COR-L47 (cell line): Measurements from ENCODE around the gene EEA1.

Experiments
- DNase-seq: peaks from one replicate; lab custom pipeline; 2025; lab: John Stamatoyannopoulos, UW

Gene EEA1

DNA sequence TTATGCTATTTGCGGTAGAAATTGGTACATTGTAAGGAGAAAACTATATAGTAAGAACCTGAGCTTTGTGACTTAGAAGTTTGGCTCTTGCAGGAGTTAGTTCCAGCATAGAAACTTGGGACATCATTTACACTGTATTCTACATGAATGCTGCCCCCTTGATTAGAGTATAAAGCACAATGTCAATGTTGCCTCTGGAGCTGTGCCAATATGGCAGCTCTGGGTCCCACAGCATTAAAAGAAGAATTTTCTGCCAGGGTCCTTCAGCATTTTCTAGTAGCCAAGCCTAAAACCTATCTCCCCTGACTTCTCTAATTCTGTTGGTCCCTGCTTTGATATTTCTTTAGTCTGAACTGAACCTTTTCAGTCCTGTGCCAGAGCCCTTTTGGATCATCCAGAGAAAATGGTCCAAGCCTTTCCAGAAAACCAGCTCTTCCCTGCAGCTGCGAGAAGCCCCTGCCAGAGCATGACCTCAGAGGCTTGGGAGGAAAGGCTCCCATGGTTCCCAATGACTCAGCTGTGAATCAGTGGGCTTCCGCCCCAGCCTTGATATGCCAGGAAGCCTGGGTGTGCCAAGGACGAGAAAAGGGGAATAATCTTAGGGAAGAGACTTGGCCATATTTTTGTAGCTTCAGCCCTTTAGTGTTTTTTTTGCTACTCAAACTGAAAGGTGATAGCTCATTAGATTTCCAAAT is 183.1 kb downstream of the EEA1 start:
- DNase-seq: no peak

DNA sequence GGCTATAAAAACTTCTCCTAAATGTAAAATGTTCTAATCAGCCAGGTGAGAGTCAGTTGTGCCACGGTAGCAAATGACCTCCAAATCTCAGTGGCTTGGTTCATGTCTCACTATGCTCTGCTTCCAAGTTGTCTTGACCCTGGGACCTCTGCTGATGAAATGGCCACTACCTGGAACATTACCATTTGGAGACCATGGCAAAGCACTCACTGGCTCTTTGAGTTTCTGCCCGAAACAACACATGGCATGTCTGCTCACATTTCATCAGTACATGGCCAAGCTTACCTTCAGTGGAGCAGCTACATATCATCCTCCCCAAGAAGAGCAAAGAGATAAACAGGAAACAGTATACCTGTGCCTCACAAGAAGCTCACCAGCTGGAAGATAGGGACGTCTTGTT is 186.1 kb downstream of the EEA1 start:
- no peak for DNase-seq

GRCh38 chr12:92740411-92740810 is 188.7 kb downstream of the EEA1 start:
- no peak for DNase-seq

DNA sequence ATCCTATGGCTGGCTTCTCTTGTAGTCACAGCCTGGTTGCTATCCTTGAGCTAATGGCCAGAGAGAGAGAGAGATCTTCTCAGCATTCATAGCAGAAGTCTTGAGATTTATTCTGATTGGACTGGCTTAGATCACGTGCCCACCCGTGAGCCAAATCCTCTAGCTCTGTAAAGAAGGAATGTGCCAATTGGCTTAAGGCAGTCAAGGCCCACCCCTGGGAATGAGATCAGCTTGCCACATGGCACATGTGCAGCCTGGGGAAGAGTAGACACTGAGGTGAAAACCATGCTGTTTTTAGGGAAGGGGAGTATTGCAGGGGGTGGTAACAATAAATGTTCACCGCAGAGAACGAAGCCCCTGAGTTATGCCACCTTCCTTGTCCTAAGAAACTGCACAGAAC is 190.0 kb downstream of the EEA1 start:
- DNase-seq: no peak

DNA sequence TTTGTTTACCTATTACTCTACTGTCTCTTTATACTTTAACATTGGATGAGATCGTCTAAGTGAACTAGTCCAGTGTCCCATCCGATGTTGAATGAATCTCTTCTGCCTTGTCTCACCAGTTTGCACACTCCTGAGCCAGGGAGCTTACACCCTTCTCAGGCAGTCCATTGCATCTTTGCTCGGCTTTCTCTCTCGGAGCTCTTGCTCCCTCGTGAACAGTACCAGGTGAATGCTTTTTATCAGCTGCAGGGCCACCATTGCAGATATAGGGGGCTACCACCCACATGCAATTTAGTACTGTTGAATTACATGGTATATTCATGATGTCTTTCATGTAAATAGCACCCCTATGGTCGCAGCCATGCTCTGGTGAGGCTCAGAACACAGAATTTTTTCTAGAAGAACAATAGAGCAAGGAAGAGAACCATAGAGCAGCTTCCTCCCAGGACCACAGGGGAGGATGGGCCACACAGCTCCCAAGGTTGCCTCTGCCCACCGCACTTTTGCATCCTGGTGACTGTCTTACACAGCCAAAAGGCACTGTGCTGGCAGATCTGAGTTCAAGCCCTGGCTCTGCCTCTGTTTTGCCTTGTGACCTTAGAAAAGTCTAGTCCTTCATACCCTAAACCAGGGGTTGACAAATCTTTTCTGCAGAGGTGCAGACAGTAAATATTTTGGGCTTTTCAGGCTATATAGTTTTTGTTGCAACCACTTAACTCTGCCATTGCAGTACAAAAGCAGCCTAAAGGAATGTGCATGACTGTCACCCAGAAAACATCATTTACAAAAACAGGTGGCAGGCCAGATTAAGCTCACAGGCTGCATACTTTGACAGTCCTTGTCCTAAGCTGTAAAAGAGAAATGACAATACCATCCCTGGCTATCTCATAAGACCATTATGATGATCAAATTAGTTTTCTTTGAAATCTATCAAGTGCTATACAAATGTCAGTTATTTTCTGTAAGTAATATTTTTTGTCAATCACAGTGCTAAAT is 190.9 kb downstream of the EEA1 start:
- DNase-seq: no peak

GRCh38 chr12:92736605-92737004 is 192.5 kb downstream of the EEA1 start:
- DNase-seq: no peak

GRCh38 chr12:92735131-92735721 is 193.9 kb downstream of the EEA1 start:
- peak; percentile 45 for DNase-seq

GRCh38 chr12:92733661-92734060 is 195.4 kb downstream of the EEA1 start:
- DNase-seq: no peak

DNA sequence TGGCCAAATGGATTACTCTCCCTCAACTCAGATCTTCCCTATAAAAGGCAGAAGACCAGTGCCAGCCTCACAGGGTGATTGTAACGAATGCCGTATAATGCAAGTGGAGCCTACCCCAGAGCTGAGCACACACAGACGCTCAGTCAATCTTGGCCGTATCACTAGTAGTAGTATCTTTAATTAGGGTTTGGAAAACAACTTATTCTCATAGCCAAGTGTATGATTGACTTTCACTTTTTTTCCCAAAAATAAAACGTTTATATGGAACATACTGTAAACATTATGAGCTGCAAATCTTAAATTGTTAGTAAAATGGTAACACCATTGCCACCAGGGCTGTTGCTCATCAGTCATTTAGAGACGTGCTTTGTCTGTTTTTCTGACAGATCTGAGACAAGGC is 195.9 kb downstream of the EEA1 start:
- no peak for DNase-seq

DNA sequence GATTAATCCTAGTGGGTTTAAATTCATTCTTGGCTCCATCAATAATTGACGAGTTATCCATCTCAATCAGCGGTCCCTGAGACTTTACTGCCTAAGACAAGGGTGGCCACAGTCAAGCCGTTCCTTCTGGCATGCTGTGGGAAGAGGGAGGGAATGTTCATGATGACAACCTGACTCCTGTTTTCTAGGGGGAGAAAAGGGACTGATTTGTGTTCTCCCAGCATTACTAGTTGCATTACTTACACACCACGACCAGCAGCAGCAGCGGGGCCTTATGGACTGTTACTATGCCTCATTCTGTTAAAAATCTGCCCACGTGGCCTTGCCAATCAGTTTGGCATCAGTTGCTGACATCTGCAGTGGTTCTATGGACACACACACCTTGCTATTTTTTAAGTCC is 196.4 kb downstream of the EEA1 start:
- DNase-seq: no peak

DNA sequence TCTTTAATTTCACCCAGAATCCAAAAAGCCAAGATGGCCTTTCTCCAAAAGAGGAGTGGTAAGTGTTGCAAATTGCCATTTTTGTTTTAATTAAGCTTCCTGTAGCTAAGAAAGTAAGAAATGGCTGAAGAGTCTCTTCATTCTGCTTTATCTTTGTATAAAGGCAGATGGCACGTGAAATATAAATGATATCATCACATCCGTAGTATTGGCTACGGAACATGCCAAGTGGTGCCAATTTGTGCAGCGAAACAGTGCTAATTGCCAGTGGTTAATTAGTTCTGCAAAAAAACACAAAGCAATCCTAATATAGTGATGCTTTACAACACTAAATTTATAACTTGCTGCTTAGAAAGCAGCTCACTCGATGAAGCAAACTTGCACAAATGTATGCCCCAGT is 196.9 kb downstream of the EEA1 start:
- DNase-seq: no peak

DNA sequence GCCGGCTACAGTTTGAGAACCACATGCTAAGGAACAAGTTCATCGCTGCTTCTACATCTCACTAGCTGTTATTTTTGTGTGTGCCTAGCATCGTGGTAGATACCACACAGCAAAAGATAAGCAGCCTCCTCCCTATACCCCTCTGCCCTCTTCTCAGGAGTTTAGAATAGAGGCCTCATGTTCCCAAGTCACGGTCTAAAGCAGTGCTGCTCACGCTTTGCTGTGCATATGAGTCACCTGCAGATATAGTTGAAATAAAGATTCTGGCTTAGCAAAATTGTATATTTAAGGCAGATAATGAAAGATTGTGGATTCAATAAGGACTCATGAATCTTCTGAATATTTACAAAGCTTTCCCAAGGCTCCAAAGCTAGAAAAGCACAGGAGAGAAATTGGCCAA is 198.3 kb downstream of the EEA1 start:
- DNase-seq: no peak

GRCh38 chr12:92729773-92730305 is 199.3 kb downstream of the EEA1 start:
- DNase-seq: no peak

DNA sequence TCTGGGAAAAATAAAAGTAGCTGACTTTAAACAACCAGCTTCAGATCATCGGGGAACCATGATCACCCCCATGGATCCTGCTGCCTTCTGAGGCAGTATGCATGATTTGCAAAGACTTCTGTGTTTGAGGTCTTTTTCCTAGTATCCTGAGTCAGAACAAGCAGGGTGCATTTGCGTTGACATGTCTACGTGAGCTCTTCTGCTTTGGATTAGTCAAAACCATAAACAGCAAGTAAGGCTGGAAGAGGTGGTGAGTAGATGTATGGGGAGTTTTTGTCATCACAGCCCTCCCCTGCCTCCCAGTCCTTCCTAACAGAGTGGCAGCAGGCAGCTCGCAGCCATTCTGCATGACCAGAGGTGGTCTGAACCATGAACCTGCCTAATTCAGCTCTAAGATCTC is 202.2 kb downstream of the EEA1 start:
- no peak for DNase-seq

GRCh38 chr12:92722897-92723296 is 206.2 kb downstream of the EEA1 start:
- no peak for DNase-seq

DNA sequence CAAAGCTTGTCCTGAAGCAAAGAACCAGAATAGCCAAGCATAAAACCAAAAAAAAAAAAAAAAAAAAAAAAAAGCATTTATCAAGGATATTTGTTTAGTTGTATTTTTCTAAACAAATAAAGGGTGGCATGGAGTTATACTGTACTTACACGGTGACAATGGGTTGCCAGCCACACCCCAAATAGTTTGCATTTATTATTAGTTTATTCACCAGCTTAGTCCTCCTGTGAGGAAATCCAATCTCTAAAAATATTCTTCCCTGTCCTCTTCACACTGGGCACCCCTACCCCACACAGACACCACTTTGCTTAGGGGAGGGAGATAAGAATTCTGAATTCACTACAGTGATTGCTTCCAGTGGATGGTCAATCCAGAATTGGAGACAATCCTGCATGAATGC is 207.4 kb downstream of the EEA1 start:
- DNase-seq: no peak

DNA sequence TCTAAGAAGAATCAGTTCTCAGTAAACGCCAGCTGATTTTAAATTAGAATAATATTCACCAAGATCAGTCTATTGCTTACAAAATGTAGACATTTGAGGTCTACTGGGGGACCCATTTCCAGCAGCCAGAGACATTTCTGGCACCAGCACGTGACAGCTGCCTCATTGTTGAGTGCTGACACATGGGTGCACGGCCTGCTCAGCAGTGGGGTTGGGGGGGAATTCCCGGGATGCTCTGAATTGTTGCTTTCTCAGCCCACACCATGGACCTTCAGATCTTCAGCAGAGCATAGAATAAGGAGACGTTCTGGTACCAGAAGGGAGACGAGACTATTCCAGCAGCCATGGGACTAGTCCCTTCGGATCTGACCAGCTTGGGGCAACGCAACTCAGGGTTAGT is 208.0 kb downstream of the EEA1 start:
- DNase-seq: no peak
